HCT116 (cell line): ENCODE data around the gene STX5. TPM values are rescaled to one million over a fixed set of nuclear protein-coding genes. Genes with fewer than 3 reads are reported as not detected.
A peak's percentile ranks its signal among the peaks of the same experiment; 100 is the strongest.

Source experiments
- ATAC-seq: fragments of 200-7000 bp; cut with Tn5 transposase; 2 replicates; pipeline ENCODE4 v1.9.1; 2020; ENCODE audit warnings: mild to moderate bottlenecking, moderate library complexity
- BruUV-seq: library from RNA; stranded (reverse); fragments of 400-500 nt; replicated peaks from 2 replicates; lab custom pipeline; 2021; lab: Mats Ljungman, UMichigan
- CTCF ChIA-PET: fragments of 300-600 bp; sonication (Branson Sonifier 250); formaldehyde crosslinking; loops from one replicate; lab custom pipeline; 2021; ENCODE audit warnings: antibody characterized with exemption; lab: Charles Lee
- POLR2A ChIA-PET: fragments of 300-600, 350-600 bp; sonication (Branson Sonifier 250); formaldehyde crosslinking; loops from one replicate; lab custom pipeline; 2021; ENCODE audit warnings: antibody characterized with exemption; lab: Charles Lee
- RAD21 ChIA-PET, 2 experiments: fragments of 300-600 bp; sonication (Branson Sonifier 250); formaldehyde crosslinking; loops; one replicate each; lab custom pipeline; 2023; ENCODE audit warnings: low total read pairs in 2 of 2; ENCODE audit not compliant: uncharacterized antibody in 2 of 2, unreplicated experiment in 2 of 2, low non-redundant PET in 1 of 2; lab: Charles Lee
- DNase-seq: peaks from one replicate; pipeline ENCODE4 v3.0.0-alpha.2; 2010; ENCODE audit warnings: low read depth, low spot score
- H2AFZ ChIP-seq: fragments of 200-600 bp; shearing (Covaris generic), sonication (generic); 2 replicates; pipeline ENCODE4 v1.6.1; 2017; ENCODE audit warnings: low read depth, mixed run types, mixed read lengths, antibody characterized with exemption, low read length; ENCODE audit not compliant: poor library complexity, severe bottlenecking
- H3K27ac ChIP-seq: 2 replicates; pipeline ENCODE4 v1.5.1; 2012; ENCODE audit warnings: low read depth, low read length
- H3K27me3 ChIP-seq: fragments of 200-600 bp; sonication (generic); 2 replicates; pipeline ENCODE4 v1.6.1; 2016; ENCODE audit warnings: mixed run types, low read length, mixed read lengths; ENCODE audit not compliant: insufficient read depth
- H3K36me3 ChIP-seq, 2 experiments: fragments of 200-500 bp in 1 of 2; fragments of 200-600 bp in 1 of 2; sonication (Bioruptor generic) in 1 of 2; sonication (generic) in 1 of 2; 2 replicates each; pipeline versions ENCODE4 v1.5.1 to v1.6.1; 2014 to 2016; ENCODE audit warnings: low read length in 2 of 2, inconsistent platforms in 1 of 2, mixed read lengths in 1 of 2, mixed run types in 1 of 2; ENCODE audit not compliant: insufficient read depth in 2 of 2, control insufficient read depth in 1 of 2
- H3K4me1 ChIP-seq, 2 experiments: fragments of 200-600 bp in 1 of 2; sonication (generic) in 1 of 2; 2 replicates each; pipeline versions ENCODE4 v1.5.1 to v1.6.1; 2012 to 2017; ENCODE audit warnings: low read length in 2 of 2, inconsistent platforms in 1 of 2, mild to moderate bottlenecking in 1 of 2, mixed read lengths in 1 of 2, mixed run types in 1 of 2, moderate library complexity in 1 of 2; ENCODE audit not compliant: insufficient read depth in 2 of 2, control insufficient read depth in 1 of 2
- H3K4me2 ChIP-seq: fragments of 200-600 bp; sonication (generic); 2 replicates; pipeline ENCODE4 v1.6.1; 2017; ENCODE audit warnings: mixed run types, low read length, mixed read lengths
- H3K4me3 ChIP-seq, 2 experiments: fragments of 200-600 bp in 1 of 2; sonication (generic) in 1 of 2; replicated peaks in 1 of 2; 2 replicates each; pipeline ENCODE4 v1.5.1; 2011 to 2016; ENCODE audit warnings: low read length in 2 of 2, control low read depth in 1 of 2, low read depth in 1 of 2, mild to moderate bottlenecking in 1 of 2, mixed read lengths in 1 of 2, mixed run types in 1 of 2
- H3K79me2 ChIP-seq: fragments of 200-600 bp; sonication (generic); 2 replicates; pipeline ENCODE4 v1.6.1; 2017; ENCODE audit warnings: mild to moderate bottlenecking, mixed run types, low read length, moderate library complexity, mixed read lengths; ENCODE audit not compliant: insufficient read depth
- H3K9ac ChIP-seq: fragments of 200-600 bp; sonication (generic); 2 replicates; pipeline ENCODE4 v1.6.1; 2016; ENCODE audit warnings: low read length, mixed read lengths
- H3K9me2 ChIP-seq: fragments of 200-600 bp; sonication (generic), shearing (Covaris generic); 2 replicates; pipeline ENCODE4 v1.6.1; 2017; ENCODE audit warnings: mixed run types, mild to moderate bottlenecking, moderate library complexity; ENCODE audit not compliant: insufficient read depth
- H3K9me3 ChIP-seq, 2 experiments: fragments of 200-500 bp in 1 of 2; fragments of 200-600 bp in 1 of 2; sonication (Bioruptor generic) in 1 of 2; sonication (generic) in 1 of 2; 2 replicates each; pipeline ENCODE4 v1.6.1; 2014 to 2017; ENCODE audit warnings: low read length in 2 of 2, mixed read lengths in 2 of 2, inconsistent platforms in 1 of 2, low read depth in 1 of 2, mild to moderate bottlenecking in 1 of 2, mixed run types in 1 of 2, moderate library complexity in 1 of 2; ENCODE audit not compliant: control insufficient read depth in 1 of 2, insufficient read depth in 1 of 2
- H4K20me1 ChIP-seq: fragments of 200-600 bp; sonication (generic), shearing (Covaris generic); 2 replicates; pipeline ENCODE4 v1.6.1; 2017; ENCODE audit warnings: mixed run types, mild to moderate bottlenecking, moderate library complexity; ENCODE audit not compliant: insufficient read depth
- EGR1 ChIP-seq: IDR thresholded peaks from 2 replicates; pipeline ENCODE4 v1.6.1; 2012; ENCODE audit warnings: low read depth
- EZH2 ChIP-seq: fragments of 200-600 bp; sonication (generic); IDR thresholded peaks from 2 replicates; pipeline ENCODE4 v1.6.1; 2017; ENCODE audit warnings: antibody characterized with exemption, mixed run types
- EZH2phosphoT487 ChIP-seq: fragments of 200-600 bp; IDR thresholded peaks from 2 replicates; pipeline ENCODE4 v1.6.1; 2018; ENCODE audit warnings: antibody characterized with exemption, borderline replicate concordance
- POLR2A ChIP-seq: IDR thresholded peaks from 2 replicates; pipeline ENCODE4 v1.7.0; 2011; ENCODE audit warnings: borderline replicate concordance; ENCODE audit not compliant: insufficient read depth, insufficient read length; ENCODE audit errors: extremely low read depth
- POLR2AphosphoS5 ChIP-seq: IDR thresholded peaks from 2 replicates; pipeline ENCODE4 v1.6.1; 2011; ENCODE audit warnings: mild to moderate bottlenecking, low read depth, low read length, moderate library complexity
- SP1 ChIP-seq: IDR thresholded peaks from 2 replicates; pipeline ENCODE4 v1.6.1; 2012; ENCODE audit warnings: low read depth
- TCF7L2 ChIP-seq: IDR thresholded peaks from 2 replicates; pipeline ENCODE4 v1.7.0; 2011; ENCODE audit warnings: borderline replicate concordance, inconsistent platforms; ENCODE audit not compliant: insufficient read depth, insufficient read length; ENCODE audit errors: extremely low read depth
- ZFX ChIP-seq: fragments of 450-650 bp; IDR thresholded peaks from 2 replicates; pipeline ENCODE4 v1.6.1; 2017
- ZNF274 ChIP-seq: fragments of 200-500 bp; sonication (Bioruptor generic); IDR thresholded peaks from 2 replicates; pipeline ENCODE4 v1.6.1; 2014; ENCODE audit warnings: mild to moderate bottlenecking, low read depth, low read length, inconsistent platforms
- intact Hi-C: fragments of 100-400 bp; cut with micrococcal nuclease; formaldehyde crosslinking; loops from 2 replicates; pipeline ENCODE4 v1.10.0; 2022
- total RNA-seq: library from RNA; stranded (reverse); gene quantifications from one replicate; pipeline ENCODE4 v1.2.1, GENCODE V29; 2021; ENCODE audit not compliant: unreplicated experiment
- TF ChIP-seq, protein P1 (sequence below), 3 experiments: fragments of 200-600 bp in 1 of 3; sonication (generic) in 1 of 3; IDR thresholded peaks in 2 of 3; conservative IDR thresholded peaks in 1 of 3; 2 replicates each; pipeline ENCODE4 v1.5.1; 2012 to 2017; ENCODE audit warnings: low read depth in 2 of 3, low read length in 2 of 3, antibody characterized with exemption in 1 of 3, borderline replicate concordance in 1 of 3, control low read depth in 1 of 3, mild to moderate bottlenecking in 1 of 3, mixed read lengths in 1 of 3, mixed run types in 1 of 3, moderate library complexity in 1 of 3; ENCODE audit not compliant: insufficient read depth in 1 of 3
- TF ChIP-seq, protein P2 (sequence below): IDR thresholded peaks from 2 replicates; pipeline ENCODE4 v1.6.1; 2012

STX5 gene
- total RNA-seq, 1 experiment from 2014 or later: 29.5 TPM

DNA sequence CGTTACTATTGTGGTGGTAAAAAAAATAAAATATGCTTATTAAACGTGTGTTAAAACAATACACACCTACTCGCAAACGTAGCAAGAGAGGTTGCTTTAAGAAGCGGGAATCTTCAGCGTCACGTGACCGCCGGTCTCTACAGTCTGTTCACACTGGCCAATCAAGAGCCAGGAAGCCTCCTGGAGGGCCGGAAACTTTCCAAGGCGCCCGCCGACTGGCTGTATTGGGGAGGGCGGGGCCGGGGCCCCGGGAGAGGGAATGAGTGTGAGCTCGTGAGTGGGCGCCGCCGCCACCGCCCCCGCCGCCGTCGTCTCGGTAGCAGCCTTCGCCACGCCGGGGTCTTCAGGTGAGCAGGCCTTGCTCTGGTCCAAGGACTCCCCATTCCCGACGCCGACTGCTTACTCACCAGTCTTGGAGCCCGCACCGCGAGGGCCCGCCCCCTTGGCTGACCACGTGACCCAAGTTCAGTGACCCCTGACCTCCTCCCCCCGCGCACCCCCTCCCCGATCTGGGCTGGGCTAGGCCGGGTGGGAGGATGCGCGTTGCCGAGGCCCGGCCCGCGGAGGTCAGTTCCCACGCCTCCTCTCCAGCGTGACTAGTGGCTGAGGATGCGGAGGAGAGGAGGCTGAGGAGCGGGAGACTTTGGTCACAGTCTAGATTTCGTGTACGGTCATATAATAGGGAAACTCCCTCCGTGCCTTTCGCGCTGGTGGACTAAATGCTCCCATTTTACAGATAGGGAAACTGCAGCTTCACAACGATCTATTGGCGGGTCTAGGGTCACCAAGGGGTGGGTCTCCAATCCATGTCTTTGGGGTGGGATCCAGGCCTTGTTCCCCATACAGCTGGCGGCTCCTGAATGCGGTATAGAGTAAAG, 60.5 kb downstream of the STX5 start, which contains the start of gene TAF6L:
TAF6L (plus strand) TSS at position 253 of the 878 bp plus-strand sequence. CDS start 4,388 bp downstream, outside the sequence.
- peak within 1 kb of the TSS; percentile 23 for H2AFZ ChIP-seq
- ATAC-seq (peak; percentile 94), DNase-seq (peak; percentile 93)
- peak within 1 kb of the TSS; percentile 67 to 69 for H3K4me3 ChIP-seq
- no peaks in the 10 kb centered on the region for H3K27me3 ChIP-seq
- peaks cover 4 to 10% of the 10 kb centered on the region in 2 experiments; a peak in 2 of 4 replicates for H3K36me3 ChIP-seq
- TSS peak; percentile 59 for BruUV-seq
- no peaks in the 10 kb centered on the region for H3K9me2 ChIP-seq
- peak within 1 kb of the TSS; percentile 74 for H3K27ac ChIP-seq
- H3K9ac ChIP-seq: peak within 1 kb of the TSS; percentile 73
- ChIA-PET POLR2A (interaction anchor here (0.6 to 3.2 kb wide), 11 partner anchors 9 to 388 kb away, joined by 3 to 16 read pairs (median 3); partner anchors contain the start of genes C11orf98, CSKMT, HNRNPUL2 and POLR2G), RAD21 (no interaction called here), CTCF (interaction anchor here (1.0 to 4.0 kb wide), 4 partner anchors 16 to 347 kb away, joined by 3 to 27 read pairs (median 3); partner anchors contain the start of genes HNRNPUL2 and TMEM179B)
- H3K4me2 ChIP-seq: peak within 1 kb of the TSS; percentile 81
- intact Hi-C loops: loop anchor here (1.0 kb wide), 1 partner anchor 10 kb away; the partner anchor contains the start of gene POLR2G
- peaks cover 19% of the 10 kb centered on the region for H3K79me2 ChIP-seq
- TF ChIP-seq EZH2phosphoT487 (no peak), POLR2AphosphoS5 (peak; percentile 30), SP1 (peak; percentile 70), EGR1 (peak; percentile 88), TCF7L2 (peak; percentile 15), ZNF274 (no peak), ZFX (0 out of 2 replicates have a peak, but pooled peaks have one; percentile 7), EZH2 (no peak), POLR2A (peak; percentile 7)
- TF ChIP-seq, protein P1, sequence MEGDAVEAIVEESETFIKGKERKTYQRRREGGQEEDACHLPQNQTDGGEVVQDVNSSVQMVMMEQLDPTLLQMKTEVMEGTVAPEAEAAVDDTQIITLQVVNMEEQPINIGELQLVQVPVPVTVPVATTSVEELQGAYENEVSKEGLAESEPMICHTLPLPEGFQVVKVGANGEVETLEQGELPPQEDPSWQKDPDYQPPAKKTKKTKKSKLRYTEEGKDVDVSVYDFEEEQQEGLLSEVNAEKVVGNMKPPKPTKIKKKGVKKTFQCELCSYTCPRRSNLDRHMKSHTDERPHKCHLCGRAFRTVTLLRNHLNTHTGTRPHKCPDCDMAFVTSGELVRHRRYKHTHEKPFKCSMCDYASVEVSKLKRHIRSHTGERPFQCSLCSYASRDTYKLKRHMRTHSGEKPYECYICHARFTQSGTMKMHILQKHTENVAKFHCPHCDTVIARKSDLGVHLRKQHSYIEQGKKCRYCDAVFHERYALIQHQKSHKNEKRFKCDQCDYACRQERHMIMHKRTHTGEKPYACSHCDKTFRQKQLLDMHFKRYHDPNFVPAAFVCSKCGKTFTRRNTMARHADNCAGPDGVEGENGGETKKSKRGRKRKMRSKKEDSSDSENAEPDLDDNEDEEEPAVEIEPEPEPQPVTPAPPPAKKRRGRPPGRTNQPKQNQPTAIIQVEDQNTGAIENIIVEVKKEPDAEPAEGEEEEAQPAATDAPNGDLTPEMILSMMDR (IDR thresholded peaks at IDR 0.05 in 2 of 3, conservative IDR thresholded peaks at IDR 0.05 in 1 of 3; ENCODE audit: borderline replicate concordance in 1 of 3, insufficient read depth in 1 of 3, low read depth in 2 of 3, low read length in 2 of 3): no peak
- TF ChIP-seq, protein P2, sequence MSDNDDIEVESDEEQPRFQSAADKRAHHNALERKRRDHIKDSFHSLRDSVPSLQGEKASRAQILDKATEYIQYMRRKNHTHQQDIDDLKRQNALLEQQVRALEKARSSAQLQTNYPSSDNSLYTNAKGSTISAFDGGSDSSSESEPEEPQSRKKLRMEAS: peak; percentile 82
- H3K4me1 ChIP-seq: peaks cover 7 to 24% of the 10 kb centered on the region in 2 experiments; a peak in 3 of 4 replicates
- H4K20me1 ChIP-seq: no peaks in the 10 kb centered on the region
- H3K9me3 ChIP-seq: no peaks in the 10 kb centered on the region
